ENCODE data around the gene EXOC2.
A peak's percentile ranks its signal among the peaks of the same experiment; 100 is the strongest.
"Not testable (repeated sequence)": the region's sequence is repeated elsewhere in the genome, so short reads cannot be mapped to it uniquely, and the experiment has no call there.

Gene EXOC2

GRCh38 chr6:677919-678318, 15.0 kb downstream of the EXOC2 start:
- no peak for FAIRE-seq

GRCh38 chr6:674956-675355, 18.0 kb downstream of the EXOC2 start:
- FAIRE-seq: no peak

- no peak for FAIRE-seq
These were observed 18.5 kb downstream of the EXOC2 start for GRCh38 chr6:674406-674805.

GRCh38 chr6:667253-667927, 25.5 kb downstream of the EXOC2 start:
- FAIRE-seq: no peak

- no peak for FAIRE-seq
These were observed 27.3 kb downstream of the EXOC2 start for GRCh38 chr6:665403-666267.

GRCh38 chr6:663788-664187, 29.2 kb downstream of the EXOC2 start:
- FAIRE-seq: not testable (repeated sequence)

- no peak for FAIRE-seq
These were observed 33.0 kb downstream of the EXOC2 start for GRCh38 chr6:659716-660581.

- FAIRE-seq: no peak
These were observed 34.7 kb downstream of the EXOC2 start for GRCh38 chr6:658244-658643.

- no peak for FAIRE-seq
These were observed 35.2 kb downstream of the EXOC2 start for GRCh38 chr6:657743-658142.

- FAIRE-seq: no peak
These were observed 36.3 kb downstream of the EXOC2 start, which contains the start of gene HUS1B for GRCh38 chr6:656460-657252. Gene HUS1B, minus strand, starts transcription at chr6:657100. Its CDS starts 156 bp downstream, at chr6:656944.

GRCh38 chr6:654136-654535, 38.8 kb downstream of the EXOC2 start:
- FAIRE-seq: no peak

GRCh38 chr6:652865-653264, 40.1 kb downstream of the EXOC2 start:
- FAIRE-seq: no peak

GRCh38 chr6:650098-650497, 42.8 kb downstream of the EXOC2 start:
- no peak for FAIRE-seq

GRCh38 chr6:642805-643204, 50.1 kb downstream of the EXOC2 start:
- peak; percentile 60 for FAIRE-seq

- no peak for FAIRE-seq
These were observed 51.5 kb downstream of the EXOC2 start for GRCh38 chr6:641225-641985.

- no peak for FAIRE-seq
These were observed 56.5 kb downstream of the EXOC2 start for GRCh38 chr6:636488-636887.

GRCh38 chr6:635233-635632, 57.7 kb downstream of the EXOC2 start:
- no peak for FAIRE-seq

GRCh38 chr6:633611-634010, 59.3 kb downstream of the EXOC2 start:
- FAIRE-seq: no peak

GRCh38 chr6:628766-629165, 64.2 kb downstream of the EXOC2 start:
- FAIRE-seq: no peak

- no peak for FAIRE-seq
These were observed 66.7 kb downstream of the EXOC2 start for GRCh38 chr6:626236-626635.

- peak; percentile 74 for FAIRE-seq
These were observed 68.0 kb downstream of the EXOC2 start for GRCh38 chr6:624979-625378.

- FAIRE-seq: no peak
These were observed 70.5 kb downstream of the EXOC2 start for GRCh38 chr6:622462-622861.
